Calu3 (cell line): ENCODE data around the gene PPP1R12B. TPM values are rescaled to one million over a fixed set of nuclear protein-coding genes. Genes with fewer than 3 reads are reported as not detected.
"Not testable (repeated sequence)": the region's sequence is repeated elsewhere in the genome, so short reads cannot be mapped to it uniquely, and the experiment has no call there.

ENCODE experiments used
- BruUV-seq: library from RNA; stranded (reverse); fragments of 400-500 nt; replicated peaks from 2 replicates; lab custom pipeline; 2021; lab: Mats Ljungman, UMichigan
- CTCF ChIA-PET: fragments of 300-600 bp; sonication (Branson Sonifier 250); formaldehyde crosslinking; loops from one replicate; lab custom pipeline; 2022; ENCODE audit warnings: antibody characterized with exemption; lab: Charles Lee
- DNase-seq: peaks from one replicate; pipeline ENCODE4 v3.0.0; 2022
- H3K27ac Mint-ChIP-seq: one replicate; pipeline ENCODE4 v1.8.0; 2022; ENCODE audit warnings: mixed read lengths; ENCODE audit not compliant: unreplicated experiment
- H3K27me3 Mint-ChIP-seq: one replicate; pipeline ENCODE4 v1.8.0; 2022; ENCODE audit warnings: mixed read lengths; ENCODE audit not compliant: unreplicated experiment
- H3K36me3 Mint-ChIP-seq: one replicate; pipeline ENCODE4 v1.8.0; 2022; ENCODE audit warnings: mild to moderate bottlenecking, moderate library complexity, mixed read lengths; ENCODE audit not compliant: insufficient read depth, unreplicated experiment
- H3K4me1 Mint-ChIP-seq: one replicate; pipeline ENCODE4 v1.8.0; 2022; ENCODE audit warnings: mild to moderate bottlenecking, low read depth, mixed read lengths; ENCODE audit not compliant: unreplicated experiment
- H3K4me3 Mint-ChIP-seq: one replicate; pipeline ENCODE4 v1.8.0; 2022; ENCODE audit warnings: mild to moderate bottlenecking, low read depth, moderate library complexity, mixed read lengths; ENCODE audit not compliant: unreplicated experiment
- H3K9me3 Mint-ChIP-seq: one replicate; pipeline ENCODE4 v1.8.0; 2022; ENCODE audit warnings: low read depth, mixed read lengths; ENCODE audit not compliant: unreplicated experiment
- CTCF ChIP-seq: fragments of 200-600 bp; IDR thresholded peaks from one replicate; pipeline ENCODE4 v1.8.0; 2022; ENCODE audit warnings: antibody characterized with exemption; ENCODE audit not compliant: unreplicated experiment
- intact Hi-C: fragments of 100-400 bp; cut with micrococcal nuclease; formaldehyde crosslinking; loops from one replicate; pipeline ENCODE4 v1.10.0; 2022; ENCODE audit not compliant: unreplicated experiment
- total RNA-seq: library from RNA; stranded (reverse); gene quantifications from 2 replicates; pipeline ENCODE4 v1.2.3, GENCODE V29; 2022

The PPP1R12B gene
- total RNA-seq, 1 experiment from 2014 or later = 31.8 TPM

- DNase-seq = no peak
- CTCF ChIA-PET = interaction anchor here (0.7 to 1.2 kb wide), 2 partner anchors 160 to 447 kb away, joined by 3 read pairs; no protein-coding TSS in a partner anchor
- H3K9me3 Mint-ChIP-seq = no peaks in the 10 kb centered on the region
- peak overlapping the region; percentile 81 for H3K27ac Mint-ChIP-seq
- no peaks in the 10 kb centered on the region for H3K27me3 Mint-ChIP-seq
- H3K4me1 Mint-ChIP-seq = peaks cover 36% of the 10 kb centered on the region
- no TSS peak for BruUV-seq
- TF ChIP-seq CTCF = no peak
- peak overlapping the region; percentile 96 for H3K4me3 Mint-ChIP-seq
- intact Hi-C loops = loop anchor here (5.0 kb wide), 1 partner anchor 109 kb away; no protein-coding TSS in a partner anchor
- H3K36me3 Mint-ChIP-seq = peaks cover 19% of the 10 kb centered on the region
Measured at GRCh38 chr1:202348005-202348508, 442 bp upstream of the PPP1R12B start.

DNA sequence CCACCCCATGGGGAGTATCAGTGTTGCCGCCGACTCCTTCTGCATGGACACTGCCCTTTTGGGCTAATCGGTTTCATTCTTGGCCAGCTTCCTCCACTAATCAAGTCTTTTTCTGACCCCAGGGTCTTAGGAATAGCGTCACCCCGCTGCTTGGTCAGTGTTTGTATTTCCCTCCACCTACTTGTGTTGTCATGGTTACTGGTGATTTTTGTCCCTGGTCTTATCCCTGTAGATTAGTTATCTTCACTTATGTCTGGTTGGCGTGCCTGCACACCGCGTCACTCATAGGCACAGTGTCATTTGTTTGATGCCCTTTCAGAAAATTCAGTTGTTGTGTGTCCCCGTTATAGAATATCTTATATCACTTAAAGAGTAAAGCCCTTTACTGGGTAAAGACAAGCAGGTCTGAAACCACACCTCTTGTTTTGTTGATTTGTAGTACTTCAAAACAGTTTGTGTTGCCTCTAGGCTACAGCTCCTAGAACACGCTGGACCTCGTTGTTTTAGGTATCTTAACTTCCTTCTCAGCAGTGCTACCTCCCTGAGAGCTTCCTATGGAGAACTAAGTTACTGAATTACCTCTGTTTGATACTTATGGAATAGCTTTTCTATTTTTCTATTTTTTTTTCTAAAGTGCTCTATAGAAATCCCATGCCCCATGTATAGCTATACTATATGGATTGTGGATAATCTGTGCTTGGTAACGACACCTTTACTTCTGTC lies 868 bp downstream of the PPP1R12B start:
- Mint-ChIP-seq H3K27me3 (no peaks in the 10 kb centered on the region), H3K4me1 (peaks cover 32% of the 10 kb centered on the region), H3K4me3 (peak overlapping the region; percentile 96), H3K36me3 (peaks cover 19% of the 10 kb centered on the region), H3K27ac (peak overlapping the region; percentile 73), H3K9me3 (no peaks in the 10 kb centered on the region)
- CTCF ChIA-PET = interaction anchor here (0.6 to 1.2 kb wide), 4 partner anchors 21 to 398 kb away, joined by 3 to 5 read pairs (median 4); no protein-coding TSS in a partner anchor
- no peak for DNase-seq
- intact Hi-C loops = loop anchor here (5.0 kb wide), 1 partner anchor 108 kb away; no protein-coding TSS in a partner anchor
- no TSS peak for BruUV-seq
- TF ChIP-seq CTCF = no peak

GRCh38 chr1:202351725-202352124 lies 3.2 kb downstream of the PPP1R12B start:
- Mint-ChIP-seq H3K4me3 (no peak overlapping the region), H3K27me3 (no peaks in the 10 kb centered on the region), H3K27ac (no peak overlapping the region), H3K4me1 (peaks cover 51% of the 10 kb centered on the region), H3K36me3 (peaks cover 19% of the 10 kb centered on the region), H3K9me3 (no peaks in the 10 kb centered on the region)
- TF ChIP-seq CTCF = no peak
- CTCF ChIA-PET = no interaction called here
- no TSS peak for BruUV-seq
- intact Hi-C loops = no loop called here
- DNase-seq = no peak

DNA sequence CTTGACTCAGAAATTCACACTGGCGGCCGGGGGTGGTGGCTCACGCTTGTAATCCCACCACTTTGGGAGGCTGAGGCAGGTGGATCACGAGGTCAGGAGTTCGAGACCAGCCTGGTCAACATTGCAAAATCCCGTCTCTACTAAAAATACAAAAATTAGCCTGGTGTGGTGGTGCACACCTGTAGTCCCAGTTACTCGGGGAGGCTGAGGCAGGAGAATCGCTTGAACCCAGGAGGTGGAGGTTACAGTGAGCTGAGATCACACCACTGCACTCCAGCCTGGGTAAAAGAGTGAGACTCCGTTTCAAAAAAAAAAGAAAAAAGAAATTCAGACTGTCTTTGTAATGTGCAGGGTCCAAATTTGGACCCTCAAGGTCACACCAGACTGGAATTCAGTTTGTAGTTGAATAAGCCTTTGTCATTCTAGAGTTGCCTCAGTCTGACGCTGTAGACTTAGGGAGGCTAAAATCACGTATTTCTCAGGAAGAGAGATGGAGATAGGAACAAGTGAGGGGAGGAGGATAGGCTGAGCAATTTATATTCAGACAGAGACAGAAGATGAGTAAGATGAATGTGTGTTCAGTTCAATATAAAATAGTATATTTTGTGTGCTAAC lies 4.2 kb downstream of the PPP1R12B start:
- Mint-ChIP-seq H3K36me3 (peaks cover 19% of the 10 kb centered on the region), H3K4me1 (peaks cover 51% of the 10 kb centered on the region)
- intact Hi-C loops, H3K27me3 Mint-ChIP-seq, H3K9me3 Mint-ChIP-seq, DNase-seq, BruUV-seq, H3K4me3 Mint-ChIP-seq, H3K27ac Mint-ChIP-seq: not testable (repeated sequence)
- CTCF ChIA-PET = interaction anchor here (0.6 kb wide), 1 partner anchor 361 kb away, joined by 3 read pairs; no protein-coding TSS in a partner anchor
